Esophagus muscularis mucosa (tissue), 4 donors: ENCODE measurements around the gene UBD.

Source experiments
- CTCF ChIP-seq, 3 experiments: fragments of 200-600 bp in 2 of 3; fragments of 450-650 bp in 1 of 3; sonication (generic) in 2 of 3; IDR thresholded peaks; one replicate each; pipeline ENCODE4 v1.5.1; 2017 to 2019; ENCODE audit warnings: antibody characterized with exemption in 3 of 3, mild to moderate bottlenecking in 2 of 3, moderate library complexity in 1 of 3
- EP300 ChIP-seq: sonication (generic); formaldehyde crosslinking; IDR thresholded peaks from one replicate; pipeline ENCODE4 v1.6.1; 2017; ENCODE audit warnings: antibody characterized with exemption
- POLR2A ChIP-seq: fragments of 450-650 bp; IDR thresholded peaks from one replicate; pipeline ENCODE4 v1.6.1; 2017; ENCODE audit warnings: antibody characterized with exemption, moderate library complexity, mild to moderate bottlenecking, low read depth
- POLR2AphosphoS5 ChIP-seq, 2 donors: sonication (generic); formaldehyde crosslinking; IDR thresholded peaks; one replicate each; pipeline ENCODE4 v1.6.1; 2017; ENCODE audit warnings: antibody characterized with exemption in 2 of 2

DNA sequence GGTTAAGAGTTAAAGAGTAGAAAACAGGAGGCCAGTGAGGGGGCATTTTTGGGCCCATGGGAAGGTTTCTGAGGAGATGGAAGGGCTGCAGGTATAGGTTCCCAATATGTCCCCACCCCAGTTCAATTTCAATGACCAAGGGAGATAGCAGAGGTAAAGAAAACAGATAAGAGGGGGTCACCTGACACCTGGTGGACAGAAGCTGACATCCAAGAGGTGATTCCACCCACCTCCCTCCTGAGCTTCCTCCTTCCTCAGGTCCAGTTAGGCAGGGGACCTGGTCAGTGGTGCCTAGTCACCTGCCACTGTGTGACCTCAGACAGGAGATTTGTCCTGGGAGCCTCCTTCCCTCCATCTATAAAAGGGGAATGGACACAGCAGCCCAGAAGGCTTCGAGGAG, 42.3 kb downstream of the UBD start:
- no peak for TF ChIP-seq POLR2A
- no peak for TF ChIP-seq CTCF (IDR thresholded peaks at IDR 0.05)
- no peak for TF ChIP-seq POLR2AphosphoS5 (IDR thresholded peaks at IDR 0.05)
- TF ChIP-seq EP300: no peak
